ENCODE data around the gene TAF1C.

- TF ChIP-seq CTCF (IDR thresholded peaks at IDR 0.05; ENCODE audit: borderline replicate concordance, extremely low read depth, low read length, poor library complexity, severe bottlenecking): no peak
- TF ChIP-seq EZH2 (IDR thresholded peaks at IDR 0.05; ENCODE audit: borderline replicate concordance, low read depth, low read length, severe bottlenecking): no peak
Measured at GRCh38 chr16:84155771-84156170, 31.1 kb downstream of the TAF1C start.

Data from DND-41 (cell line).